Thyroid gland (tissue), 4 donors: ENCODE data around the gene FKBP9.

Experiments used
- CTCF ChIP-seq, 6 experiments: fragments of 200-600 bp in 3 of 6; fragments of 450-650 bp in 3 of 6; sonication (generic) in 3 of 6; IDR thresholded peaks; one replicate each; pipeline ENCODE4 v1.5.1; 2016 to 2019; ENCODE audit warnings: antibody characterized with exemption in 6 of 6, mild to moderate bottlenecking in 2 of 6, inconsistent platforms in 1 of 6, moderate library complexity in 1 of 6
- POLR2A ChIP-seq, 2 donors: fragments of 450-650 bp; IDR thresholded peaks; one replicate each; pipeline ENCODE4 v1.6.1; 2017; ENCODE audit warnings: antibody characterized with exemption in 2 of 2, mild to moderate bottlenecking in 2 of 2, moderate library complexity in 1 of 2

GRCh38 chr7:33044986-33045385 lies 87.7 kb downstream of the FKBP9 start:
- TF ChIP-seq CTCF (IDR thresholded peaks at IDR 0.05), result no peak
- no peak for TF ChIP-seq POLR2A (IDR thresholded peaks at IDR 0.05)
